Gastroesophageal sphincter (tissue), 3 donors: Measurements from ENCODE around the gene XRCC5.

ENCODE experiments used
- POLR2A ChIP-seq, 2 donors: fragments of 450-650 bp; IDR thresholded peaks; one replicate each; pipeline ENCODE4 v1.6.1; 2017; ENCODE audit warnings: antibody characterized with exemption in 2 of 2, mild to moderate bottlenecking in 2 of 2, moderate library complexity in 1 of 2
- TF ChIP-seq, protein P1 (sequence below), 4 experiments: fragments of 200-600 bp in 2 of 4; fragments of 450-650 bp in 2 of 4; sonication (generic) in 1 of 4; IDR thresholded peaks; one replicate each; pipeline ENCODE4 v1.5.1; 2017 to 2019; ENCODE audit warnings: antibody characterized with exemption in 4 of 4, mild to moderate bottlenecking in 2 of 4, moderate library complexity in 2 of 4

DNA sequence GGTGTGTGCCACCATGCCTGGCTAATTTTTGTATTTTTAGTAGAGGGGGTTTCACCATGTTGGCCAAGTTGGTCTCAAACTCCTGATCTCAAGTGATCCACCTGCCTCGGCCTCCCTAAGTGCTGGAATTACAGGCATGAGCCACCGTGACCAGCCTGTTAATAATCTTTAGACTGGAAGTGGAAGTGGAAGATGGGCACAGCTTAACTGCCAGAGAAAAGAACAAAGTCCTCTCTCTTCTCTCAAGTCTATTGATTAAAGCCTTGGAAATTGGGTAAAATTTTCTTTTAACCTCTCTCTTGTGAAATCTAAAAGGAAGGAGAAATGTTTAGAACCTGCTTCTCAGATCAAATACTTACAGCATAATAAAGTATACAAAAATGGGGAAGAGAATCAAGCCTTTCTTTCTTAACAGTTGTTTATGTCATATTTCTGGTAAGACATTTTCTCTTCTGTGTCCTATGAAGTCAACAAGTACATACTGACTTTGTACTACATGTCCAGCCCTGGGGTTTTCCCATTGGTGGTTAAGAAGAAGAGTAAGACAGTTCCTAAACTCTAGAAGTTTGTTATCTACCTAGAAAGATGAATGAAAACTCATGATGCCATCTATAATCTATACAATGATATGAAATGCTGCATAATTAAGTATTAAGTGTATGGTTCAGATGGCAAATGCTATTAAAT lies 22.8 kb upstream of the XRCC5 start:
- TF ChIP-seq POLR2A (IDR thresholded peaks at IDR 0.05): no peak
- TF ChIP-seq, protein P1, sequence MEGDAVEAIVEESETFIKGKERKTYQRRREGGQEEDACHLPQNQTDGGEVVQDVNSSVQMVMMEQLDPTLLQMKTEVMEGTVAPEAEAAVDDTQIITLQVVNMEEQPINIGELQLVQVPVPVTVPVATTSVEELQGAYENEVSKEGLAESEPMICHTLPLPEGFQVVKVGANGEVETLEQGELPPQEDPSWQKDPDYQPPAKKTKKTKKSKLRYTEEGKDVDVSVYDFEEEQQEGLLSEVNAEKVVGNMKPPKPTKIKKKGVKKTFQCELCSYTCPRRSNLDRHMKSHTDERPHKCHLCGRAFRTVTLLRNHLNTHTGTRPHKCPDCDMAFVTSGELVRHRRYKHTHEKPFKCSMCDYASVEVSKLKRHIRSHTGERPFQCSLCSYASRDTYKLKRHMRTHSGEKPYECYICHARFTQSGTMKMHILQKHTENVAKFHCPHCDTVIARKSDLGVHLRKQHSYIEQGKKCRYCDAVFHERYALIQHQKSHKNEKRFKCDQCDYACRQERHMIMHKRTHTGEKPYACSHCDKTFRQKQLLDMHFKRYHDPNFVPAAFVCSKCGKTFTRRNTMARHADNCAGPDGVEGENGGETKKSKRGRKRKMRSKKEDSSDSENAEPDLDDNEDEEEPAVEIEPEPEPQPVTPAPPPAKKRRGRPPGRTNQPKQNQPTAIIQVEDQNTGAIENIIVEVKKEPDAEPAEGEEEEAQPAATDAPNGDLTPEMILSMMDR (IDR thresholded peaks at IDR 0.05): no peak
